Astrocyte (in vitro differentiated cells and primary cell): ENCODE results near the gene RAB40B.

Experiments
- EZH2 ChIP-seq: IDR thresholded peaks from 2 replicates; pipeline ENCODE4 v1.6.1; 2012; ENCODE audit warnings: mild to moderate bottlenecking, low read length, inconsistent platforms; ENCODE audit not compliant: insufficient read depth
- TF ChIP-seq, protein P1 (sequence below): IDR thresholded peaks from 2 replicates; pipeline ENCODE4 v1.5.1; 2011; ENCODE audit warnings: low read depth, mild to moderate bottlenecking, inconsistent platforms, low read length, moderate library complexity; ENCODE audit not compliant: insufficient read depth

DNA sequence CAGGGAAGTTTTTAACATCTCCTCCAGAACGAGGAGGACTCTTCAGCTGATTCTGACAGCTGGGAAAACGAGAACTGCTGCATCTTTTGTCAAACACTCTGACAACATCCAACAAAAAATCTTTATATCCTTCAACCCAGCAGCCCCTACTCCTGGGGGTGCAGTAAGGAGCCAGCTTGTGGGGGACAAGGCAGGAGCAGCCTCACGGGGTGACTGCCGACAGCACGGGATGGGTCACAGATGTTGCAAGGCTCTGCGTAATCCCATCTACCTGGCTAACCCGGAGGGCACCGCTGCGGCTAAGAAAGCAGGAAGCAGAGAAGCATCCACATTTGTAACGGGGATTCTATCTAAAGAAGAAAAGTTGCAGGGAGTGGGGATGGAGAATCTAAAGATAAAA is 78.9 kb downstream of the RAB40B start:
- TF ChIP-seq, protein P1, sequence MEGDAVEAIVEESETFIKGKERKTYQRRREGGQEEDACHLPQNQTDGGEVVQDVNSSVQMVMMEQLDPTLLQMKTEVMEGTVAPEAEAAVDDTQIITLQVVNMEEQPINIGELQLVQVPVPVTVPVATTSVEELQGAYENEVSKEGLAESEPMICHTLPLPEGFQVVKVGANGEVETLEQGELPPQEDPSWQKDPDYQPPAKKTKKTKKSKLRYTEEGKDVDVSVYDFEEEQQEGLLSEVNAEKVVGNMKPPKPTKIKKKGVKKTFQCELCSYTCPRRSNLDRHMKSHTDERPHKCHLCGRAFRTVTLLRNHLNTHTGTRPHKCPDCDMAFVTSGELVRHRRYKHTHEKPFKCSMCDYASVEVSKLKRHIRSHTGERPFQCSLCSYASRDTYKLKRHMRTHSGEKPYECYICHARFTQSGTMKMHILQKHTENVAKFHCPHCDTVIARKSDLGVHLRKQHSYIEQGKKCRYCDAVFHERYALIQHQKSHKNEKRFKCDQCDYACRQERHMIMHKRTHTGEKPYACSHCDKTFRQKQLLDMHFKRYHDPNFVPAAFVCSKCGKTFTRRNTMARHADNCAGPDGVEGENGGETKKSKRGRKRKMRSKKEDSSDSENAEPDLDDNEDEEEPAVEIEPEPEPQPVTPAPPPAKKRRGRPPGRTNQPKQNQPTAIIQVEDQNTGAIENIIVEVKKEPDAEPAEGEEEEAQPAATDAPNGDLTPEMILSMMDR = no peak
- TF ChIP-seq EZH2 = no peak
